ENCODE results near the gene MYBPC1. TPM values are rescaled to one million over a fixed set of nuclear protein-coding genes. Genes with fewer than 3 reads are reported as not detected.

MYBPC1 gene
- total RNA-seq, 1 donor from 2014 or later, result not detected

GRCh38 chr12:101713059-101713682 is 118.4 kb downstream of the MYBPC1 start:
- peak overlapping the region; percentile 72 for H3K27ac ChIP-seq
- no peaks in the 10 kb centered on the region for H3K9me3 ChIP-seq
- peaks cover 39% of the 10 kb centered on the region for H3K4me1 ChIP-seq
- TF ChIP-seq POLR2A (IDR thresholded peaks at IDR 0.05) (no peak), POLR2AphosphoS5 (IDR thresholded peaks at IDR 0.05; ENCODE audit: insufficient read depth in 1 of 2, low read depth in 1 of 2) (peak in 1 of 2 donors; percentile 31)
- intact Hi-C loops (cut with DNase I), result no loop called here
- H3K27me3 ChIP-seq, result no peaks in the 10 kb centered on the region
- H3K36me3 ChIP-seq, result no peaks in the 10 kb centered on the region
- no peak for DNase-seq (ENCODE audit: extremely low spot score in 2 of 2)
- H3K4me3 ChIP-seq, result no peak overlapping the region

DNA sequence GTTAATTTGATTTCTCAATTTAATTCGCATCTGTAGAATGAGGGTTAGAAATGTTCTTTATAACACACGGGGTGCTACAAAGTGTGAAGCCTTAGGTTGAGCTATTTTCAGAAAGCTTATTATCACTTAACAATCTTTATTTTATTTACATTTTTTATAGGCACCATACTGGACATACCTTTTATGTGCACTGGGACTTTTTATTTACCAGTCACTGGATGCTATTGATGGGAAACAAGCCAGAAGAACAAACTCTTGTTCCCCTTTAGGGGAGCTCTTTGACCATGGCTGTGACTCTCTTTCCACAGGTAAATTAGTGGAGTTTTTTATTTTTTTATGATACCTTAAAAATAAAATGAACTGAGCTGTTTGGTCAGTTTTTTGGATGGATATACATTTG is 119.2 kb downstream of the MYBPC1 start:
- H3K36me3 ChIP-seq, result no peaks in the 10 kb centered on the region
- TF ChIP-seq POLR2AphosphoS5 (IDR thresholded peaks at IDR 0.05; ENCODE audit: insufficient read depth in 1 of 2, low read depth in 1 of 2) (no peak), POLR2A (IDR thresholded peaks at IDR 0.05) (no peak), CTCF (IDR thresholded peaks at IDR 0.05) (no peak)
- H3K4me1 ChIP-seq, result peaks cover 39% of the 10 kb centered on the region
- intact Hi-C loops (cut with DNase I), result no loop called here
- no peaks in the 10 kb centered on the region for H3K9me3 ChIP-seq
- peak overlapping the region; percentile 72 for H3K27ac ChIP-seq
- H3K27me3 ChIP-seq, result no peaks in the 10 kb centered on the region
- H3K4me3 ChIP-seq, result no peak overlapping the region
- no peak for DNase-seq (ENCODE audit: extremely low spot score in 2 of 2)

- H3K4me3 ChIP-seq, result no peak overlapping the region
These were observed 120.2 kb downstream of the MYBPC1 start for GRCh38 chr12:101714877-101715444.

DNA sequence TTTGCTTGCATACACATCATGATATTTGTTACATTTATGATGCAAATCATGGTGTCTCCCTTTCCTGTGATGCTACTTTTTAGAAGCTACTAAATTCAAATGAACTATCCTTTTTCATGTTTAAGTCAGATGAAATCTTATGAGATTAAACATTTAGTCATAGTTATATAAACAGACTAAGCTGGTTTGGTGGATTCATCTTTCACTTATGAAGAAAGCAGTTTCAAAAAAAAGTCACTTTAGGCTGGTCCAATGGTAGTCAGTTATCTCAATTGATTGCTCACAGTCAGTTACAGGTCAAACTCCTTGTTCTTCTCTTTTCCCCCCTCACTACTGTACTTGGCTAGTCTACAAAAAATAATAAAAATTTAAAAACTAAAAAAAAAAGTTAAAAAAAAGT is 124.8 kb downstream of the MYBPC1 start:
- H3K9me3 ChIP-seq, result no peaks in the 10 kb centered on the region
- intact Hi-C loops (cut with DNase I), result no loop called here
- H3K4me3 ChIP-seq, result no peak overlapping the region
- peaks cover 0 to 20% of the 10 kb centered on the region in 2 donors for H3K36me3 ChIP-seq
- H3K27ac ChIP-seq, result no peak overlapping the region
- TF ChIP-seq CTCF (IDR thresholded peaks at IDR 0.05), result no peak
- TF ChIP-seq POLR2A (IDR thresholded peaks at IDR 0.05), result no peak
- TF ChIP-seq POLR2AphosphoS5 (IDR thresholded peaks at IDR 0.05; ENCODE audit: insufficient read depth in 1 of 2, low read depth in 1 of 2), result no peak
- peaks cover 6% of the 10 kb centered on the region for H3K4me1 ChIP-seq
- DNase-seq (ENCODE audit: extremely low spot score in 2 of 2), result no peak
- no peaks in the 10 kb centered on the region for H3K27me3 ChIP-seq

More at GRCh38 chr12:101714877-101715444, 120.2 kb downstream of the MYBPC1 start:
- H3K4me1 ChIP-seq, result peaks cover 33% of the 10 kb centered on the region
- no peak overlapping the region for H3K27ac ChIP-seq
- no peaks in the 10 kb centered on the region for H3K27me3 ChIP-seq
- H3K36me3 ChIP-seq, result peaks cover 0 to 5% of the 10 kb centered on the region in 2 donors
- TF ChIP-seq POLR2A (IDR thresholded peaks at IDR 0.05), result no peak
- no peak for TF ChIP-seq POLR2AphosphoS5 (IDR thresholded peaks at IDR 0.05; ENCODE audit: insufficient read depth in 1 of 2, low read depth in 1 of 2)
- no peak for TF ChIP-seq CTCF (IDR thresholded peaks at IDR 0.05)
- intact Hi-C loops (cut with DNase I), result no loop called here
- H3K9me3 ChIP-seq, result no peaks in the 10 kb centered on the region
- no peak for DNase-seq (ENCODE audit: extremely low spot score in 2 of 2)

- Histone ChIP-seq H3K27me3 (no peaks in the 10 kb centered on the region), H3K36me3 (peaks cover 0 to 20% of the 10 kb centered on the region in 2 donors), H3K27ac (no peak overlapping the region), H3K4me3 (no peak overlapping the region), H3K4me1 (peaks cover 2% of the 10 kb centered on the region), H3K9me3 (no peaks in the 10 kb centered on the region)
- no peak for TF ChIP-seq POLR2A (IDR thresholded peaks at IDR 0.05)
- TF ChIP-seq CTCF (IDR thresholded peaks at IDR 0.05), result no peak
- no peak for TF ChIP-seq POLR2AphosphoS5 (IDR thresholded peaks at IDR 0.05; ENCODE audit: insufficient read depth in 1 of 2, low read depth in 1 of 2)
- intact Hi-C loops (cut with DNase I), result no loop called here
- no peak for DNase-seq (ENCODE audit: extremely low spot score in 2 of 2)
These were observed 125.3 kb downstream of the MYBPC1 start for GRCh38 chr12:101720118-101720517.
